ENCODE data around the gene PTPN18.

PTPN18 gene

GRCh38 chr2:130365075-130365474 lies 9.2 kb downstream of the PTPN18 start:
- ATAC-seq: no peak

DNA sequence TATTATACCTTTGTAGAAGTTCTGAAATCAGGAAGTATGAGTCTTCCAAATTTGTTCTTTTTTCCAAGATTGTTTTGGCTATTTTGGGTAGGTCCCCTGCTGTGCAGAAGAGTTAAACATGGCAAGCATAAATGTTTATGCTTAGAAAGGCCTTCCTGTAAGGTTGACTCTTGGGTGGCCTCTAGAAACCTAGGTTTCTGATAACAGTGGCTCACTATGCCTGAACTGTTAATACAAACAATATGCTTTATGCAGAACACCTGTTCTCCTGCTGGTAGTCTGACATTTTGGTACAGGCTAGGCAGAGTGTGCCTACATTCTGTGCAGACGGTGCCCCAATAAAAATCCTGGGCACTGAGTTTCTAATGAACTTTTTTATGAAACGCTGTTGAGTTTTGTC lies 10.1 kb downstream of the PTPN18 start:
- ATAC-seq: no peak

GRCh38 chr2:130366720-130367119 lies 10.9 kb downstream of the PTPN18 start:
- no peak for ATAC-seq

DNA sequence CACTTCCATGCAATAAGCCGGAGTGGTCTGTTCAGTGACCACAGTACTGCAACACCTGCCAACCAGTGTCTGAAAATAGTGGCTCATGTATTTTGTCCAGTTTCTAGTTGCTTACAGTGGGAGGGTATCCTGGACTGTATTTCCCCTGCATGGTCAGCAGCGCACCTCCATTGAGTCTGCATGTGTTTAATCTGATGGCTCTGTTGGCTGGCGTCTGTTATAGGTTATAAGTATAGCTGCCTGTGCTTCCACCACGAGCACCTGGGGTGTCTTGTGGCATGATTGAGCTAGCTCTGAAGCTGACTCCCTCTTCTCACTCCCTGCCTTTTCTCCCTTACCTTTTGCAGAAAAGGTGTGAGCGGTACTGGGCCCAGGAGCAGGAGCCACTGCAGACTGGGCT lies 12.9 kb downstream of the PTPN18 start:
- ATAC-seq: no peak

DNA sequence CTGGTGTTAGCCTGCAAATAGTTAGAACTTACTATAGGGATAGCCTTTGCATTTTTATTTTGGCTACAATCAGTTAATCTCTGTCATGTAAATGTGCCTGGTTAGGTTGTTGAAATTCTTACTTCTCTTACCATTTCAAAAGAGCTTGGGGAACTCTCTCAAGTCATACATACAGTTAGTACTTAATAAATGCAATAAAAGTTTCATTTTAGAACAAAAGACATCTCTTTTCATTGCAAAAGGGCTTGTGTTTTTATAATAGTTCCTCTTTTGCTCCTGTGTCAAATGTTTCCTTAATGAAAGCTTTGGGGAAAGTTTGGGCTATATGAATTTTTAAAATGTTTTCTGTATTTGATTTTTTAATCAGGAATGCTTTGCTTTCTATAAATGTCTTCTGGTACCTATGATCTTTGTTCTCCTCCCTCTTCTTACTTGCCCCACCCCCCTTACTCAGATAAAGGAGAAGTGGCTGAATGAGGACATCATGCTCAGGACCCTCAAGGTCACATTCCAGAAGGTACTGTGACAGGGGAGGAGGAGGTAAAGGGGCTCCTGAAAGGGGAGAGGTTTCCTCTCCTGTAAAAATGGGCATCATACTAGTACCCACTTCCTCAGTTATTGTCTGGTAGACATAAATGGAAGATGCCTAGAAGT lies 13.6 kb downstream of the PTPN18 start:
- no peak for ATAC-seq

DNA sequence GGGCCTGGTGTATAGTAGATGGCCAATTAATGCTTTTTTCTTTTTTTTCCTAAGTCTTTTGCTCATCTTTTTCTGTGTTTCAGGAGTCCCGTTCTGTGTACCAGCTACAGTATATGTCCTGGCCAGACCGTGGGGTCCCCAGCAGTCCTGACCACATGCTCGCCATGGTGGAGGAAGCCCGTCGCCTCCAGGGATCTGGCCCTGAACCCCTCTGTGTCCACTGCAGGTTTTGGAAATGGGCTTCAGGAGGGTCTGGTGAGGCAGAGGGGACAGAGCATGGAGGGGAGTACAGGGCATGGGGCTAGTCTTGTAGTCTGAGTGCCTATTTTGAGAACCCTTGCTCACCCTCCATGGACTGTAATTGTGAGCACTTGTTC lies 14.1 kb downstream of the PTPN18 start:
- ATAC-seq: no peak

- ATAC-seq: peak; percentile 22 to 36
These were observed 14.6 kb downstream of the PTPN18 start for GRCh38 chr2:130370490-130370889.

DNA sequence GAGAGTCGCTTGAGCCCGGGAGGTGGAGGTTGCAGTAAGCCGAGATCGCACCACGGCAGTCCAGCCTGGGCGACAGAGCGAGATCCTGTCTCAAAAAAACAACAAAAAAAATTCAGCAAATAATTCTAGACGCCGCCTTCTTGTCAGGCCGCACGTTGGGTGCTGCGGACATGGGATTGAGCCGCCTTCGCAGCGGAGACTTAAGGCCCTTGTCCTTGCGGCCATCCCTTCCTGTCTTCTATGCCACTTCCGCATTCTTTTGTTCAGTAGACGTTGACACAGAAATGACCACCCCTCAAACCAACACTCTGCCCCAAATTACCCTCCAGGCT lies 15.8 kb downstream of the PTPN18 start:
- peak; percentile 1 for ATAC-seq

DNA sequence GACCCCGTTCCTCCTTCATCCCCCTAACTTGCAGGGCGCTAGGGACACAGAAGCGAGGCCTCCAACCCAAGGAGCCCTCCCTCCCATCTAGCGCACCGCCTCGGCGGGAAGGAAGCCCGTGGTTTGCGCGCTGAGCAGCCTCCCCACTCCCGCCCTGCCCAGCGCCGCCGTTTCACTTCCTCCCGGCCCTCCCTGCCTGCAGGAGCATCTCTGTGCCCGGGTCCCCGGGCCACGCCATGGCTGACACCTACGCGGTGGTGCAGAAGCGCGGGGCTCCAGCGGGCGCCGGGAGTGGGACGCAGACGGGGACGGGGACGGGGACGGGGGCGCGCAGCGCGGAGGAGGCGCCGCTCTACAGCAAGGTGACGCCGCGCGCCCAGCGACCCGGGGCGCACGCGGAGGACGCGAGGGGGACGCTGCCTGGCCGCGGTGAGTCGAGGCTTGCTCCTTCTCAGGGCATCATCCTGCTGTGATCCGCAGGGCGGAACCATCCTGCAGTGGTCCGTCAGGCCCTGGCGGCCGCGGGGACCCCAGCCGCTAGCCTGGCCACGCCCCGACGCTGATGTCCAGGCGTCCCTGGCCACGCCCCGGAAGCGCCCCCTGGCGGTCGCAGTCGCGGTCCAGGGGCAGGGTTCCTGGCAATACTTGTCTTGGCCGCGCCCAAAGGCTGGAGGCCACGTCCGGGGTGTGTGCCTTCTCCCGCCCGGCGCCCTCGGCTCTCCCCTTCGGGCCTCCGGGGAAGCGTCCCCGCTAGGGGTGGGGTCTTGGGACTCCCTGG lies 16.4 kb downstream of the PTPN18 start:
- ATAC-seq: peak; percentile 70 to 76

DNA sequence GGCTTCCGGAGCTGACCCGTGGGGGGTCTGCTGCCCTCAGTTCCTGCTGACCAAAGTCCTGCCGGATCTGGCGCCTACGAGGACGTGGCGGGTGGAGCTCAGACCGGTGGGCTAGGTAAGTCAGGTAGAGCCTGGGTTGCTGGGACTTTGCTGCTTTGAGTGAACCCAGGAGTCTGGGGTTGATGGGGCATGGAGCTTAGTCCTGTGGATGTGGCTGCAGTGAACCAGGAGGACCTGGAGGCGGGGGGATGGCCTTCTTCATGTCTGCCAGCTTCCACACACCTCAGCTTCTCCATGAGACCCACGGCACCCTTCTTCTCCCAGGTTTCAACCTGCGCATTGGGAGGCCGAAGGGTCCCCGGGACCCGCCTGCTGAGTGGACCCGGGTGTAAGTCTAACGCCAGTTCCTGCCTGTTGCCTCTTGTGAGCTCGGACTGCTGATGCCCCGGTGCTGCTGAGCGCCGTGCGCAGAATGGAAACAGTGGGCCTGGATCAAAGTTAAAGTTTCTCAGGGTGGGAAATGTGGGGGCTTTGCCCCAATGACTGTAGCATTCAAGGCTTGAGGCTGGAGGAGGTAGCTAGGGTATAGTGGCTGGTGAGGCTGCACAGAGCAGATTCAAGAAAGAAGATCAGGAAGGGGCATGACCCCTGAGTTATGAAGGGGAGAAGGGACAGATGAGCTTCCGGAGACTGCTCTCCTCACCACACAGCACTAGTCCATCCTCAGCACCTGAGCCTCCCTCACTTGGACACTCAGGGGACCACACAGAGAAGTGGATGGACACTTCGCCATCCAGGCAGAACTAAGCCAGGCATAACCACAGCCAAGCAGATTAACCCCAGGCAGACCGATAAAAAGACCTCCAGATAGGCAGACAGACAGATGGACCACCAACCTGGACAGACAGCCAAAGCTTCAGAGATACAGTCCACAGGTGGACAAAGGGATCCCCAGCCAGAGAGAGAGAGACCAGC lies 17.3 kb downstream of the PTPN18 start:
- ATAC-seq: no peak

- no peak for ATAC-seq
These were observed 18.0 kb downstream of the PTPN18 start for GRCh38 chr2:130373808-130374365.

- ATAC-seq: no peak
These were observed 18.9 kb downstream of the PTPN18 start for GRCh38 chr2:130374587-130375290.

- ATAC-seq: no peak
These were observed 19.7 kb downstream of the PTPN18 start for GRCh38 chr2:130375291-130376266.

- ATAC-seq: no peak
These were observed 20.8 kb downstream of the PTPN18 start for GRCh38 chr2:130376433-130377293.

DNA sequence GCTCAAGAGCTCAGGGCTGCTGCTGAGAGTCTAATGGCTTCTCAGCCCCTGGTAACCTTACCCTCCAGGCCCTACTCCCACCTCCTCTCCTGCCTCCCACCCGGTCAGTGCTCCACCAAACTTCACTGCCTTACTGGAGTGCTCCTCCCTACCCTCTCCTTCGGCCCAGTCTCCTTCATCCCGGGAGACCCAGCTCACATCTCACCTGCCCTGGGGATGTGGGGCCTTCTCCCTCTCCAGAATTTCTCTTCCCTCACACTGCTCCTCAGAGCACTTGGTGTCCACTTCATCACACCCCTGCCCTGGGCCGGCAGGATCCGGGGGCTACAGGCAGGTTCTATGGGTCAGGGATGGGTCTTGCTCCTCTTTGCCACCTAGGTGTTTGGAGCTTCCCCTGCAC lies 21.6 kb downstream of the PTPN18 start:
- ATAC-seq: no peak

DNA sequence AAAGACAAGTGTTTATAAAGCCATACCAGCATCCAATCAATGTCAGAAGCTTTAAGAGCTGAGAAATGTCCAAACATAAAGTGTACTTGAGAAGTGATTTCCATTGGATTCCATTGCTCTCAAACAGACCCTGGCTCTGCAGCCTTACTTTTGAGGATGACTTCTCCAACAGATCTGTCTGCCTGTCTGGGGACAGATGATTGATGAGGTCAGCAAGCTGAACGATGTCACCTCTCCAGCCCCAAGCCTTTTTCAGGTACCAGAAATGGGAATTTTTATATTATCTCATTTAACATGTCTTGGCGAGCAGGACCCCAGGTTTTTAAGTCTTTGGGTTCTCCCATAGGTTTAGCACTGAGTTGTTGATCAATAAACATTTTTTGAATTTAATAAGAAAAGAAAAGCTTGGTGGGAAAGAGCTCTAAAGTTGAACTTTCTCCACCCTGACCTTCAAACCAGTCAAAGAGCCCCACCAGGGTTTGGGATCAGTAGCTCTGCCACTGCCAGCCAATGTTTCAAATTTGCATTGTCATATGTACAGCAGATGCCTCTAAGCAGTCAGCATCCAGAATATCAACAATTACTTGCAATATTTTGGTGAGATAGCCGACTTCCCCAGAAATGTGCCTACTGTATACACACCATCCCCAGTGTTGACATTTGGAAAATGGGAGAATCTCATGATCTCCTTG lies 22.5 kb downstream of the PTPN18 start:
- ATAC-seq: no peak

DNA sequence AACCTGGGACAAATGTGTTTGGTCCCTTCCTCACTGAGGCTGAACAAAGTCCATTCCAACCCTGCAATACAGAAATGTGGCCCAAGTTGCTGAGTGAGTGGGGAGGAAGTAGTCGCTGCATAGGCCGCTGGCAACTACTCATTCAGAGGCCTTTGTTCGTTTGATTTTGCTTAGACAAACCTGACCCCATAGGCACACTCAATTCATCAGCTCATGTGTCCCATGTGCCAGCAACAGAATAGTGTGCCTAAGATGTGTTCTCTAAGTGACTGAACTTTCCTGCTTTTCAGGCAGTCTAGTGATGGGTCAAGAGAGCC lies 23.0 kb downstream of the PTPN18 start:
- no peak for ATAC-seq

DNA sequence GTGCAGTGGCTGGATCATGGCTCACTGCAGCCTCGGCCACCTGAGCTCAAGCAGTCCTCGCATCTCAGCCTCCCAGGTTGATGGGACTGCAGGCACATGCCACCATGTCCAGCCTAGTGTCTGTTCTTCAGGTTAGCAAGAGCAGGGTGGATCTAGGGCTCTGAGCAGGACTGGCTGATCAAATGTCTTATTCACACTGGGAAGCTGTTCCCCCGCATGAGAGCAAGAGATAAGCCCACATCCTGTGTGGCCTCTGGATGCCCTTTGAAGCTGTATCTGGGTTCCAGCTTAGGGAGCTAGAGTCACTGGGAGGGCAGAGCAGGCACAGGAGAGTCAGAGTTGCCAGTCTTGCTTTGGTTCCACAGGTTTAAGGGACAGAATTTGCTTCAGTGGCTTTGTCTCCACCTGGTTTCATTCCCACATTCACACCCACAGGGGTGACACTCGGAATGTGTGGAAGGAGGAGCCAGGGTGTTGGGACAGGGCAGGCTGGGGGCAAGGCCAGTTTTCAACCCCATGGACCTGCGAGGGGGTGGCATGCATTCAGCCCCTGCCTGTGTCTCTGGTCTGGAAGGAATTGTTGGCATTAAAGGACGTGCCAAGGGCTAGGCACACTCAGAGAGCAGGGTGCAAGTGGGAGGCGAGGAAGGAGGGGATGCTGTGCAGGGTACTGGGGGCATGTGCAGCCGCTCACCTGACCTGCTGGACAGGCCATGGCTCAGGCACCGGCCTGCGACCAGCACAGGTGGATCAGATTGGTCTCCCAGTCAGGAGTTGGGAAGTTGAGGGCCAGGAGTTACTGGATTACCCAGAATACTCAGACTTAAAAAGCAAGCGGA lies 24.5 kb downstream of the PTPN18 start:
- no peak for ATAC-seq

- ATAC-seq: no peak
These were observed 25.3 kb downstream of the PTPN18 start for GRCh38 chr2:130381145-130381544.

Measured in activated CD4-positive, CD25-positive, alpha-beta regulatory T cell treated with anti-CD3 and anti-CD28 coated beads, Interleukin-2, amount 50 U/mL, for 24 hours (primary cell).